IPS-15b (cell line): ENCODE data around the gene TPSAB1.

Experiments used
- H3K27me3 ChIP-seq: one replicate; pipeline ENCODE4 v1.6.1; 2013; ENCODE audit warnings: low read length; ENCODE audit not compliant: control insufficient read depth, insufficient read depth
- H3K36me3 ChIP-seq: one replicate; pipeline ENCODE4 v1.6.1; 2013; ENCODE audit warnings: low read length; ENCODE audit not compliant: control insufficient read depth, insufficient read depth
- H3K4me1 ChIP-seq: one replicate; pipeline ENCODE4 v1.6.1; 2013; ENCODE audit warnings: mild to moderate bottlenecking, low read length; ENCODE audit not compliant: control insufficient read depth, insufficient read depth
- H3K4me3 ChIP-seq: one replicate; pipeline ENCODE4 v1.5.1; 2013; ENCODE audit warnings: low read depth, low read length
- H3K9ac ChIP-seq: one replicate; pipeline ENCODE4 v1.6.1; 2013; ENCODE audit warnings: low read depth, mild to moderate bottlenecking, low read length
- H3K9me3 ChIP-seq: one replicate; pipeline ENCODE4 v1.6.1; 2013; ENCODE audit warnings: mild to moderate bottlenecking, low read length; ENCODE audit not compliant: control insufficient read depth, insufficient read depth

TPSAB1 gene

GRCh38 chr16:1199347-1200013 is 41.0 kb upstream of the TPSAB1 start:
- H3K27me3 ChIP-seq: no peaks in the 10 kb centered on the region
- no peaks in the 10 kb centered on the region for H3K4me1 ChIP-seq
- no peak overlapping the region for H3K9ac ChIP-seq
- no peak overlapping the region for H3K4me3 ChIP-seq
- H3K36me3 ChIP-seq: peaks cover 25% of the 10 kb centered on the region
- no peaks in the 10 kb centered on the region for H3K9me3 ChIP-seq

- Histone ChIP-seq H3K9ac (no peak overlapping the region), H3K36me3 (peaks cover 27% of the 10 kb centered on the region), H3K9me3 (no peaks in the 10 kb centered on the region), H3K27me3 (no peaks in the 10 kb centered on the region), H3K4me1 (no peaks in the 10 kb centered on the region), H3K4me3 (no peak overlapping the region)
Observed at GRCh38 chr16:1200014-1200627, 40.4 kb upstream of the TPSAB1 start.

GRCh38 chr16:1201444-1201843 is 39.1 kb upstream of the TPSAB1 start:
- no peaks in the 10 kb centered on the region for H3K4me1 ChIP-seq
- H3K36me3 ChIP-seq: peaks cover 37% of the 10 kb centered on the region
- no peaks in the 10 kb centered on the region for H3K27me3 ChIP-seq
- no peaks in the 10 kb centered on the region for H3K9me3 ChIP-seq
- no peak overlapping the region for H3K9ac ChIP-seq
- no peak overlapping the region for H3K4me3 ChIP-seq

- no peak overlapping the region for H3K9ac ChIP-seq
- no peaks in the 10 kb centered on the region for H3K27me3 ChIP-seq
- H3K36me3 ChIP-seq: peaks cover 38% of the 10 kb centered on the region
- no peaks in the 10 kb centered on the region for H3K9me3 ChIP-seq
- no peak overlapping the region for H3K4me3 ChIP-seq
- H3K4me1 ChIP-seq: no peaks in the 10 kb centered on the region
Observed at GRCh38 chr16:1202274-1202673, 38.2 kb upstream of the TPSAB1 start.

GRCh38 chr16:1204933-1205332 is 35.6 kb upstream of the TPSAB1 start:
- H3K27me3 ChIP-seq: no peaks in the 10 kb centered on the region
- no peak overlapping the region for H3K4me3 ChIP-seq
- H3K4me1 ChIP-seq: no peaks in the 10 kb centered on the region
- H3K36me3 ChIP-seq: peaks cover 59% of the 10 kb centered on the region
- H3K9me3 ChIP-seq: no peaks in the 10 kb centered on the region
- no peak overlapping the region for H3K9ac ChIP-seq

GRCh38 chr16:1206326-1206725 is 34.2 kb upstream of the TPSAB1 start:
- H3K4me3 ChIP-seq: no peak overlapping the region
- H3K27me3 ChIP-seq: no peaks in the 10 kb centered on the region
- H3K9ac ChIP-seq: no peak overlapping the region
- no peaks in the 10 kb centered on the region for H3K4me1 ChIP-seq
- H3K9me3 ChIP-seq: no peaks in the 10 kb centered on the region
- H3K36me3 ChIP-seq: peaks cover 57% of the 10 kb centered on the region

GRCh38 chr16:1206786-1207185 is 33.7 kb upstream of the TPSAB1 start:
- Histone ChIP-seq H3K36me3 (peaks cover 57% of the 10 kb centered on the region), H3K4me1 (no peaks in the 10 kb centered on the region), H3K4me3 (no peak overlapping the region), H3K9me3 (no peaks in the 10 kb centered on the region), H3K9ac (no peak overlapping the region), H3K27me3 (no peaks in the 10 kb centered on the region)

GRCh38 chr16:1208239-1208830 is 32.2 kb upstream of the TPSAB1 start:
- peaks cover 61% of the 10 kb centered on the region for H3K36me3 ChIP-seq
- H3K4me3 ChIP-seq: no peak overlapping the region
- no peaks in the 10 kb centered on the region for H3K4me1 ChIP-seq
- H3K9me3 ChIP-seq: no peaks in the 10 kb centered on the region
- no peak overlapping the region for H3K9ac ChIP-seq
- H3K27me3 ChIP-seq: no peaks in the 10 kb centered on the region

GRCh38 chr16:1209081-1209480 is 31.4 kb upstream of the TPSAB1 start:
- Histone ChIP-seq H3K9ac (no peak overlapping the region), H3K4me1 (no peaks in the 10 kb centered on the region), H3K36me3 (peaks cover 61% of the 10 kb centered on the region), H3K27me3 (no peaks in the 10 kb centered on the region), H3K4me3 (no peak overlapping the region), H3K9me3 (no peaks in the 10 kb centered on the region)

- H3K4me1 ChIP-seq: no peaks in the 10 kb centered on the region
- no peaks in the 10 kb centered on the region for H3K27me3 ChIP-seq
- H3K36me3 ChIP-seq: peaks cover 66% of the 10 kb centered on the region
- H3K9ac ChIP-seq: no peak overlapping the region
- H3K4me3 ChIP-seq: no peak overlapping the region
- no peaks in the 10 kb centered on the region for H3K9me3 ChIP-seq
Observed at GRCh38 chr16:1210461-1210860, 30.0 kb upstream of the TPSAB1 start.

GRCh38 chr16:1211451-1212268 is 28.8 kb upstream of the TPSAB1 start:
- Histone ChIP-seq H3K9me3 (no peaks in the 10 kb centered on the region), H3K4me1 (no peaks in the 10 kb centered on the region), H3K36me3 (peaks cover 70% of the 10 kb centered on the region), H3K9ac (no peak overlapping the region), H3K27me3 (no peaks in the 10 kb centered on the region), H3K4me3 (no peak overlapping the region)
